ENCODE data around the gene SPAG8.

GRCh38 chr9:35831040-35831439, 19.0 kb upstream of the SPAG8 start:
- TF ChIP-seq POLR2A (IDR thresholded peaks at IDR 0.05): no peak
- TF ChIP-seq EP300 (IDR thresholded peaks at IDR 0.05): no peak
- no peak for TF ChIP-seq POLR2AphosphoS5 (IDR thresholded peaks at IDR 0.05)
